ENCODE data around the gene ADD1.

ADD1 gene, protein sequence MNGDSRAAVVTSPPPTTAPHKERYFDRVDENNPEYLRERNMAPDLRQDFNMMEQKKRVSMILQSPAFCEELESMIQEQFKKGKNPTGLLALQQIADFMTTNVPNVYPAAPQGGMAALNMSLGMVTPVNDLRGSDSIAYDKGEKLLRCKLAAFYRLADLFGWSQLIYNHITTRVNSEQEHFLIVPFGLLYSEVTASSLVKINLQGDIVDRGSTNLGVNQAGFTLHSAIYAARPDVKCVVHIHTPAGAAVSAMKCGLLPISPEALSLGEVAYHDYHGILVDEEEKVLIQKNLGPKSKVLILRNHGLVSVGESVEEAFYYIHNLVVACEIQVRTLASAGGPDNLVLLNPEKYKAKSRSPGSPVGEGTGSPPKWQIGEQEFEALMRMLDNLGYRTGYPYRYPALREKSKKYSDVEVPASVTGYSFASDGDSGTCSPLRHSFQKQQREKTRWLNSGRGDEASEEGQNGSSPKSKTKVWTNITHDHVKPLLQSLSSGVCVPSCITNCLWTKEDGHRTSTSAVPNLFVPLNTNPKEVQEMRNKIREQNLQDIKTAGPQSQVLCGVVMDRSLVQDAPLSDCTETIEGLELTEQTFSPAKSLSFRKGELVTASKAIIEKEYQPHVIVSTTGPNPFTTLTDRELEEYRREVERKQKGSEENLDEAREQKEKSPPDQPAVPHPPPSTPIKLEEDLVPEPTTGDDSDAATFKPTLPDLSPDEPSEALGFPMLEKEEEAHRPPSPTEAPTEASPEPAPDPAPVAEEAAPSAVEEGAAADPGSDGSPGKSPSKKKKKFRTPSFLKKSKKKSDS

DNA sequence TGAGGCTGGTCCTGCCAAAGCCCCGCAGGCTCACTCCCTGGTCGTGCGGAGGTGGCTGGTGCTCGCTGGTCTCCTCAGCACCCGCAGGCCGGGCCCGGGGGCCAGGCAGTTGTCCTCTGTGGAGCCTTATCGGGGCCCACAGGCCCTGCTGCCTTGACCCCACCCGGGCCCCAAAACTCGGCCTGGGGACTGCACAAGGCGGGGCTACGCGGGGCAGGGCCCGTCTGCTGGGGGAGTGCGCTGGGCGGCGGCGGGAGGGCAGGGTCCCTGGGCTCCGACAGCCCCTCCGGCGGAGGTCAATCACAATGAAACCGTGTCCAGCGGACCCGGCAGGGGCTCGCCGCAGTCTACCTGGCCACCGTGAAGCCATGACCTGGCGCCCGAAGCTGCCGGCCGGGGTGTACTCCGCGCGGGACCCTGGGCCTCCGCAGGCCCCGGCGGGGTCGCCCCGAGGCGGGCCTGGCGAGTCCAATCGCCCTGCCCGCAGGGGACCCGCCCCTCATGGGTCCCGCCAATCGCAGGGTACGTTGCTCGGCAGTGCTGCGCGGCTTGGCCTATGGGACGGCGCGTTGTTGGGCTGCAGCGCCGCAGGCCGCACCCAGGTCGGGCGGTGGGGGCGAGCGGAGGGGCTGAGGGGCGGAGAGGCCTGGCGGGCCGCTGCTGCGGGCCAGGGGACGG, at the start of gene ADD1:
TSS of gene ADD1 (plus strand) at position 582 of the 678 bp plus-strand sequence. CDS start 32,072 bp downstream, outside the sequence.
- DNase-seq = peak; percentile 92

DNA sequence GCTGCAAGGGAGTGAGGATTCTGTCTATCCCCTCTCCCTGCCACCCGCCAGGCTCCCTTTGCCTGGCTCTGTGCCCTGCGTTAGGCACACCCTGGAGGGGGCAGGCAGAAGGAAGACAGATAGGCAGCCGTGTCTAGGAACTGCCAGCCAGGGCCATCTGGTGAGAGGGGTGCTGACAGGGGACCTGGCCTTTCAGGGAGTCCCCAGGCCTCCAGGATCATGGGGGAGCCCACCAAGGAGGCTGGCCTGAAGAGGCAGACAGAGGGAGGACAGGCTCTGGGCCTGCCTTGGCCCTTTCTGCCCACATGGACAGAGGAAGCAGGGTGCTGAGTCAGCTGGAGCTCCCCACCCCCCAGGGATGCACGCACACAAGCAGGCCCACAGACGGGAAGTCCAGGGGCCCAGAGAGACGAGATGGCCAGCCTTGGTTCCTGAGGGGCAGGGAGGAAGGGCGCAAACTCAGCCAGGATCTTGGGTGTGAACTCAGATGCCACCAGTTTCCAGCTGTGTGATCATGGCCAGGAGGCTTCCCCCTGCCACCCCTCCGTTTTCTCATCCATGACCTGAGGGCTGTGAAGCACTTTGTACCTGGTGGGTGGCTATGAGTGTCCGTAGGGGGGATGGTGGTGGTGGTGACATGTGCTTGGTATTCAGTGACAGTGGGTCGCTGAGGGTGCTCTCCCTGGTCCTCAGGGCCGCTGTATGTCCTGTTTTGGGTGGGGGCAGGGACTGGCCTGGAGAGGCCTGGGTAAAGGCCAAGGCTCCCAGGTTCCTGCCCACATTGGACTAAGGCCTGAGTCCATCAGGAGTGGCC, 49.0 kb upstream of the ADD1 start:
- DNase-seq = no peak

DNA sequence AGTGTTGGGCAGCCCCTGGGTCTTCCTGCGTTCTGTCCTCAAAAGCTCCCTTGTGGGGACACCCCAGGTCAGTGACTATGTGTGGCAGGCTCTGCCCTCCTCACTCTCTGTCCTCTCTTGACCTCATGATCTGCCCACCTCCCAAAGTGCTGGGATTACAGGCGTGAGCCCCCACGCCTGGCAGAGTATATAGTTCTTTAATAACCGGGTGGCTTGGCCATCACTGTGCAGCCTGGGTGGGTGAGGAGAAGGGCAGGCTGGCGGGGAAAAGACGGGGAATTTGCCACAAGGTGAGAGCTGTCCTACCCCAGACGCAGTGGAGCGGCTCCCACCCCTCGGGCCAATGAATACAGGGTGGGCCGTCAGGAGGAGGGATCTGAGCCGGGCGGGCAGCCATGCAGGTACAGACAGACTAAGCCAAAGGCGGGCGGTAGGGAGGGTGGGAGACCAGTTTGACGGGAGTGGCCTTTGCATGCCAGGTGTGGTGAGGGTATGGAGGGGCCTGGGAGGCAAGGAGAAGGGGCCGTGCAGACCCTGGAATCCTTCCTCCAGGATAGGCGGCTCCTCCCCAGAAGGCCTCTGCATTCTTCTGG, 48.2 kb upstream of the ADD1 start:
- DNase-seq = no peak

DNA sequence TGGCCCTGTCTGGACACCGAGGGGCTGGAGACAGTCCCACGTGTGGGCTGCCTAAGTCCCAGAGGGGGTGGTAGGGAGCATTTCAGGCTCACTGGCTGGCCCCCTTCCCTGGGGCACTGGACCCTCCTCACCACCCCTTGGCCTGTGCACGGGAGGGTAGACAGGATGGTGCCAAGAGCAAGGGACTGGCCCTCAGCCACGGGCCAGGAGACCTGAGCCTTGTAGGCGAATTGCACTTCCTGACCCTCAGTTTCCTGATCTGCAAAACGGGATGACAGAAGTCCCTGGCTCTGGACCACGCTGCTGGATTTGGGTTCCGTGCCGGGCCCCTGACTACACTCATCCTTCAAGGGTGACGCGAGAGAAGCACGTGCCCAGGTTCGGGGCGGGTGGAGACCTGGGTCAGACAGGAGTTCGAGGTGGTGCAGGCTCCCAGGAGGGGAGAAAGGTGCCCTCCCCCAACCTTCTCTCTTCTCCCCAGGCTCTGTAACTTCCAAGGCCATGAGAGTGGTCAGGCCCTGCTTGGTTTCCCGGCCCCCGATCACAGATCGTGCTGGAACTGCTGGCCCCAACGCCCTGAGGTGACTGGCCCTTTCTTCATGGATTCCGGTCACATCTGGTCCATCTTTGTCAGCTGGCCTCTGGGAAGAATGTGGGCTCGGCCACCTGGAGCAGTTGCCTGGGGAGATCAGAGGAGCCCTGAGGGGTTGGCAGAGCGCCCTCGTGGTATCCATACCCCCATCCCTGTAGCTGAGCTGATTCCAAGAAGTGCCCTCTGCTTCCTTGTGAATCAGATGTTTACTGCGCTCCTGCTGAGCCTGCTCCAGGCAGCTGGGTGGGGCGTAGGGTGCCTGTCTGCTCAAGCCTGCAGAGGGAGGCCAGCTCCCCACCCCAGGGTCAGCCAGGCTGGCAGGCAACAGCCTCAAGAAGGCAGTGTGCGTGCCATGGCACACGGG, 47.5 kb upstream of the ADD1 start:
- DNase-seq = no peak

DNA sequence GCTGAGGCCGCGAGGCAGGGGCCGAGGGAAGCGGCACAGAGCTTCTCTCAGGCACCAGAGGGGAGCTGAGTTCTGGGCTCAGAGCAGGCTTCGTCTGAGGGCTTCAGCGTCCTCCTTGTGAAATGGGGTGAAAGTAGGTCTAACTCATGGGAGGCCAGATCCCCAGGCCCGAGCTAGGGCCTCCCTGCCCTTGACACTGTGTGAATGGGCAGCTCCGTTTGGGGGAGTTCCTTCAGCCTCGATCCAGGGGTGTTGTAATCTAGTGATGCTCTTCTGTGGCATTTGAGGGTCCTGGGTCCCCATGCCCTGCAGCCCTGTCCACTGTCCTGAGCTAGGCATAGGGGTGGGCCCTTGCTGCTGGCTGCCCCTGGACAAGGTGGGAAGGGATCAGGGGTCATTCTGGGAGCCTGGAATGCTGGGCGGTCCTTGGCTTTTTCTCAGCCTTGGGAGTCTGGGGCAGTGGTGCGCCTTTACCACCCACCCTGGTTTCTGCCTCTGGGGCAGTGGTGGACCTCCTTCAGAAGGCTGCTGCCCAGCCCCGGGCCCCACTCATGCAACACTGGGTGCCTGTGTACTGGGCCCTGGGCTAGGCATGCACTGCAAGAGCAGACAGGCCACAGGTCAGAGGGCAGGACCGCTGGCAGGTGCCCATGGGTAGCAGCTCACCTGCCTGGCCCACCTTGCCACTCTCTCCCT, 46.6 kb upstream of the ADD1 start:
- DNase-seq = no peak

DNA sequence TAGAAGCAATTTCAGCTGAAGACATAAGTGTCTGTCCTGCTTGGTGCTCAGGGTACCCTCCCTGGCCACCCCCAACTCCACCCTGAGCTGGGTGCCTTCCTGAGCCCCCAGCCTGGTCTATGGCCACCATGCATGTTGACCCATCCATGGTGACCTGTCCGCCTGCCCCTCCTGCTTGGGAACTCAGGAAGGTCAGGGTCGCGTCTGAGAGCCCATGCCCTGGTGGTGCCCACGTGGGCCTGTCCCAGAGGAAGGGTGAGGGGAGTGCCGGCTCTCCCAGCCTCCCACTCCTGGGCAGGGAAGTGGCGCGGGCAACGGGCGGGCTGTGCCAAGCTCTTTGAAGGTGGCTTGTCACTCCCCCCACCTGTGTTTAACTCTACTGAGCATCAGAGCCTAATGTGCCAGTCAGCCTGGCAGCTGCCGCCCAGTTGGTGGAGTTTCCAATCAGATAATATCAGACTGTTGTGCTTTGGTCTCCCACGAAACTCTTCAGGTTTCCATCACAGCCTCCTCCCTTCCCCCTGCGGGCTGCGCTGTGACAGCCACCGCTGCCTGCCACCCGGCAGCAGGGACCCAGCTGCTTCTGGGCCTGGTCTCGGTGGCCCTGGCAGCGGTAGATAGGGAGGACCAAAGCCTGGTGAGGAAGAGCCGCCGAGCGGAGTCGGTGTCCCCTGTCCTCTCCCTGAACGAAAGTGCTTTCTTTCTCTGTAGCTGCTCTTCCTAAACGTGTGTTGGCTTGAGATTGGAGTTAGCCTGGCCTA, 45.9 kb upstream of the ADD1 start:
- DNase-seq = no peak

DNA sequence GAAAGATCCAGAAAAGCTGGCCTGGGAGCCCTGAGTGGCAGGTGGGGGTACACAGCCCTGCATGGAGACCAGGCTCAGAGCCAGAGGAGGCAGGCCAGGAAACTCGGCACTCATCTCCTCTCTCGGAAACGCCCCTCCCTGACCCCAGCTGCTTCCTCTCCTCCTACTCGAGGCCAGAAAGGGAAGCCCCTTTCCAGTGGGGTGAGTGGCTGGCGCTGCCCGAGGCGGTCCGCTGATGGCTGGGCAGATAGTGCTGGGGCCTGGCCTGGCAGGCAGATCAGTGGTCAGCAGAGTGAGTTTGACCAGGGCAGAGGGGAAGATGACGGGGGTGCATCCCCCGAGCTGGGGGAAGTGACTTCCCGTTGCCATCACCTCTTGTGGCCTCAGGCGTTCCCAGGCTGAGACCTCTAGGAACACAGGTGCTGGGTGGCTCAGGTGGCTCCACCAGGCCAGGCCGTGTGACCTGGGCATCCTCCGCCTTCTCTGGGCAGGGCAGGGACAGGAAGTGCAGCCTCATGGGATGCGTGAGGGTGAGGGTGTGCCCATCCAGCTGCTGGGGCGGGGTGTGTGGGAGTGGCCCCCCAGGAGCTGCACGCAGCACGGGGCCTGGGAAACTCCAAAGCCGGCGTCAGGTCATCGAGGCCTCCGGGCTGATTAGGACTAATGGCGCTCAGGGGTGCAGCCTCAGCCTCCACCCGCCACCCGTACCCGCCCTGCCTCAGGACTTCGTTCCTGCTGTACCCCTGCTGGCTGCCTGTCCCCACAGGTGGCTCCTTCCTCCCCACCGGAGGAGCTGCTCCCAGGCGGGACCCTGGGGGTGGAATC, 45.0 kb upstream of the ADD1 start:
- peak; percentile 74 for DNase-seq

DNA sequence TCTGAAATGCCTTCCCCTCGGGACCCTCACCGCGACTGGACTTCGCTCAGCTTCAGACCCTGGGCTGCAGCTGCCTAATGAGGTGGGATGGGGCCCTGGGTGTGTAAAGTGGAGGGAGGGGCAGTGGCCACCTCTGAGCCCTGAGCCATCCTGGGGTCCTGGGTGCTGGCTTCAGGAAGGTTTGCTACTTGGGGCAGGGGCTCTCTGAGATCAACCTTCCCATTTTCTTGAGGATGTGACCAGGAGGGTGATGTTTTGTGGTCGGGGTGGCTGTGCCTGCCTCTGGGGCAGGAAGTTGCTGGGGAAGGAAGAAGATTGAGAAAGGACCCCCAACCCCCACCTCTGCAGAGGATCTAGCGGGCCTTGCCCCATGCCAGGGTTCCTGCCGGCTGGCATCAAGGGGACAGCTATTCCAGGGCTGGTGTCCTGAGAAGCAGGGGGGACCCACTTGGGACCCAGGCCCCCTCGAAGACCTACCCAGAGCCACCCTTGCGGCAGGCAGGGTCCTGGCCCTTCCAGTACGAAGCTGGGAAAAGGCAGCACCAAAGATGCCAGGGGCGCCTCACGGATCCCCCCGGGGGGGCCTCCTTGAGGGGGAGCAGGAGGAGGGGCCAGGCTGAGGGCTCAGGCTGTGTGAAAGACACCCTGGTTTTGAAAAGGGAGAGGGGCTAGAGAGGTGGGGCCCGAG, 44.3 kb upstream of the ADD1 start:
- DNase-seq = peak; percentile 51

DNA sequence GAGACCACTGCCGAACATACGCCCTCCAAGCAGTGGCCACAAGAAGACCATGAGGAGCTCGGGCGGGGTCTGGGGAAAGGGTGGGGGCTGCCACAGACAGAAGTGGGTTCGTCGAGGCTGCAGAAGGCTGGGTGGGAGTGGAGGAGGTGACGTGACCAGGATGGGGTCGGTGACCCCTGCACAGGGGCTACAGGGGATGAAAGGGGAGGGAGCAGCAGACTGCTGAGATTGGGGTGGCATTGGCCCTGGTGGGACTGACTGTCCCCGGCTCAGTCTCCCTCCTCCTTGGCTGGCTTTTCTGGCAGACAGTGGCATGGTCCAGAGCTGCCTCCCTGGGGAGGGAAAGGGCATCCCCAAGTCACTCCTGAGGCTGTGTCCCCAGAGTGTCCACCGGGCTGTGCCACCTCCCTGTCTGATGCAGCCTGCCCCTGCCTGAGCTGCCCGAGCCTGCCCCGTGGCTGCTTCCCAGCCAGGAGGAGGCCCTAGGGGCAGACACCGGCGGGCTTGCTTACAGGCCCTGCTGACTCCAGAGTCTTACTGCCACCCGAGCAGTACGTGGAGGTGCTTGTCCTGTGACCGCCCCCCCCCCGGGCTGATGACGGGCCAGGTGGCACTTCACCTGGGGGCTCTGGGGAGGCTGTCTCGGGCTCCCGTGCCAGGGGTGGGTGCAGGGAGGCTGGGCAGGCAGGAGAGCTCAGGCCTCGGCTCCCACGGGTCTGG, 43.5 kb upstream of the ADD1 start:
- no peak for DNase-seq

DNA sequence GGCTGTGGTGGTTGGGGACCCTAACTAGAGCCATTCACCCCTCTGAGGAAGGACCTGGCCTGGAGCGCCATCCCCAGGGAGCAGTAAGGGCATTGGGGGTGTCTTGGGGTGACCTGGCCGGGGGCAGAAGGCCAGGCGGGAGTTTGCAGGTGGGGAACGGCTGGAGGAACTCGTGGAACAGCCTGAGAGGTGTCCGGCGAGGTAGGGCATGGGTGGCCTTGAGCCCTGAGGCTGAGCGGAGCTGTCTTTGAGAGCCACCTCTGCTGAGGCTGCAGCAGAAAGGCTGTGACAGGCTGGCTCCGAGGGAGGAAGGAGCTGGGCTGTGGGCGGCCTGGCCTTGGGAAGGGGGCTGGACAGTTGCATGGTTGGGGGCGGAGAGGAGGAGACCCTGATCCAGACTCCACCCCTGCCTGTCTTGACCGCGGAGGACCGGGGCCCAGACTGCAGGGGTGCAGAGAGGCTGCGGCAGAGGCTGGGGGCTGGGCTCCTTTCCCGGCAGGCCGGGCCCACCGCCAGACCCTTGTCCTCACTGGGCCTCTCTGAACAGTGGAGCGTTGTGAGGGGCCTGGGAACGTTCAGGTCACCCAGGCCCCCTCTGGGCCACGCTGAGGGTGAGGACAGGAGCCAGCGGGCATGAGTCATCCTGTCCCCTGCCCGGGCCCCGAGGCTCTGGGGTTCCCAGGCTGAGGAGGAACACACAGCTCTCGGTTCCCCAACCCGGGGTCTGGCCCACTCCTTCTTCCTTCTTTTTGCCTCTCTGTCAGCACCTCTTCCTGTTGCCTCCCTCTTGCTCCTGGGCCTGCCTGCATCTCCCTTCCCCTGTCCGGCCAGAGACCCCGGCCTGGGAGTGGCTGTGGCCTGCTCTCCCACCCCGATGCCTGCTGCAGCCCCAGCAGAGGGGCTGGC, 42.7 kb upstream of the ADD1 start:
- peak; percentile 83 for DNase-seq

DNA sequence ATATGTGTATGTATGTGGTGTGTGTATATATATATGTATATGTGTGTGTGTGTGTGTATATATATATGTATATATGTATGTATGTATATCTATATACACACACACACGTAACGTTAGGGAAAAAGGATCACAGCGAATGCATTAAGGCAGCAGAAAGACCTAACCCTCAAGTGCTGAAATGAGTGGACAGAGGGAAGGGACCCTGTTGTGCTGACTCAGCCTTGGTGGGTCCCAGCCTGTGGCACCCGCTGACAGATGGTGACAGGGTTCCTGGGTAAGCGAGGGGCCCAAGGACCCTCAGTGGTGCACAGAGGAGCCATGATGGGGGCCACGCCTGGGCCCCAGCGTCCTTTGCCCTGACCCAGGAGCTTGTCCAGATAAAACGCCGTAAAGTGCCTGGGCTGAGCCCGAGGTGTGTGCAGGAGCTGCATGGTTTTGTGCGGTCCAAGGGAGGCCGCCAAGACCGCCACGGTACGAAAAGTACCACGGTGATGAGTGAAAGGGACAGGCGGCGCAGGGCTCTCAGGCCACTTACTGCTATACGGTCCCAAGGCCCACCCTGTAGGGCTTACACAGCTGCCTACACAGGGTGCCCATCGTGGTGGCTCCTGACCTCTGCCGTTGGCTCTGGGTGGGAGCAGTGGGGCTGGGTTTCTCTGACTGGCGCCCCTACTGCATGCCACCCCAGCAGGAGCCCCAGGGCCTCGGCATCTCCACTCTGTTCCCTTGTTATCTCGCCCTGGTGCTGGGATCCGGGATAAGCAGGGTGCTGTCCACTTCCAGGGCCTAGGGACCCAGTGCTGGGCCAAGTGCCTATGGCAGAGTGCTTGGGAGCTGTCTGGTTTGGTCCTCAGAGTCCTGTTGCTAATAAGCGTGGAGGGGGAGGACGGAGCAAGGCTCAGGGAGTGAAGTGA, 40.8 kb upstream of the ADD1 start:
- no peak for DNase-seq

DNA sequence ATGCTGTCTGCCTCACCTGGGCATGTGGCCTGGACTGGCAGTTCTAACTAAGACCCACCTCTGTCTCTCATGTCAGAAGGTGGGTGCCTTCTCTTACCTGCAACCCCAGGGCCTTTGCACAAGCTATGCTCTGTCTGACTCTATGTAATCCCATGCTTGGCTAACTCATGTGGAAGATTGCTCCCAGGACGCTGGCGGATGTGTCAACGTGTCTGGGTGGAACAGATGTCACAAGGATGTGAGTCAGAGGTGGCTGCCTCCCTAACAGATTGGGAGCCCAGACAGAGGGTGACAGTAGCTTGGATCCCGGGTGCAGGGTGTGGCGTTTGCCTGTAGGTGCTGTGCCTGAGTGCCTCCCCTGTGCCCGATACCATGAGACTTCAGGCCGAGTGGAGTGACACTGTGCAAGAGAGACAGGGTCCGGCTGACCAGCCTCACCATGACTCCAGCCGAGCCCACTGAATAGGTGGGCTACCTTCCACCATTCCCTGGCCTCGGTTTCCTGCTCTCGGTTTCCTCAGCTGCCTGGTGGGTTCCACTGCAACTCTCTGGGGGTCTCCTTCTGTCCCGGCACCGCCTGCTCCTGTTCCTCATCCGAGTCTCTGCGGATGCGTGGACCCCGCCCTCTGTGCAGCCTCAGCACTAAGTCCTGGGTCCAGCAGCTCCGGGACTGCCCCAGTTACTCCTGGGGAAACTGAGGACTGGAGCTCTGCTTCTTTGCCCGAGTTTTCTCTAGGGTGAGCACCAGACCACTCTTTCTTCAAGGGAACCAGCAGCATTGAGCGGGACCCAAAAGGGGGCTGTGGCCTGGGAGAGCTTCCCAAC, 39.8 kb upstream of the ADD1 start:
- DNase-seq = no peak

DNA sequence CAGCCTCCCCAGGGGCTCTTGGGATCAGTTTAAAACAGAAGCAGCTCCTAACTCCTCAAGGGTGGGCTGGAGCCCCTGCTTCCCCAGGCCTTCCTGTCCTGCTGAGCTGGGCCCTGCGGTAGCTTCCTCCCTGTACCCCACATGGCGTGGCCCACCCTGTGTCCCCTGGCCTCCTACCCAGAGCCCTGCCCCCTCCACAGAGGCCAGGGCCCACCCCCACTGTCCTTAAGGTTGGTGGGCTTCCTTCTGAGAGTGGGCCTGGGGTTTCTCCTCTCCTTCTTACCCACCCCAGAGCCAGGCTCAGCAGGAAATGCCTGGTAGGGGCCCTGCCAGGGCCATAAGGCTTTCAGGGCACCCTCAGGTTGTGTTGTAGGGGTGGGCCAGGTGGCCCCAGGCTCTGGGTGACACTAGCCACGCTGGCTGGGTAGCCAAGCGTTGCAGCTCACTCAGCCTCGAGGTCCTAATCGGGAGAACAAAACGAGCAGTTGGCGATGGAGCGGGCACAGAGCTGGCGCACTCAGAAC, 39.1 kb upstream of the ADD1 start:
- DNase-seq = no peak

DNA sequence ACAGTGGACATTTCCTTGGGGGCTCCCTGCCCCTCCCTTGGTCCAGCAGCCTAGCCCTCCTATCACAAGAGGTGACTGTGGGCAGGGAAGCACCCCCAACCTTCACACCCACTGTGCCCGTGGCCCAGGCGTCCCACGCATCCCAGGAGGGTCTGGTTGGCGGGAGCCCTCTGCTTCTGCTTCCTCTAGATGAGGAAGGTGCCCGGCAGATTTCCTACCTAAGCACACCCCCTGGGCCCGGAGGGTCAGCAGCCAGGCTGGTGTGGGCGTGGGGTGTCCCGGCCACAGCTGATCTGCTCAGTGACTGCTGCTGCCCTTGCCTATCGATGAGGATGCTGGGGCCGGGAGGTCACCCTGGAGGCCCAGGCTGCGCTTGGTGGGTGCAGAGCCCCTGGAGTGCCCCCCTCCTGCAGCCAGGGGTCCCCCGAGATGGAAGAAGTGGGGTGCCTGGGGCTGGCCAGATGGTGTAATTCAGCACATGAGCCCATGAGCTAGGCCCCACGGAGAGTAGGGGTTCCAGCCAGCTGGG, 38.6 kb upstream of the ADD1 start:
- no peak for DNase-seq
